ENCODE results near the gene CEP44. TPM values are rescaled to one million over a fixed set of nuclear protein-coding genes. Genes with fewer than 3 reads are reported as not detected.

Gene CEP44
- total RNA-seq, 6 experiments from 2014 or later: 7.6 to 8.8 (median 8.2) TPM

- DNase-seq: peak; percentile 1
- Mint-ChIP-seq H3K4me3 (no peak overlapping the region), H3K27me3 (ENCODE audit: insufficient read depth) (no peaks in the 10 kb centered on the region; the same call in none of the 2 replicates), H3K4me1 (ENCODE audit: low read depth) (peaks cover 10% of the 10 kb centered on the region), H3K36me3 (ENCODE audit: low read depth) (no peaks in the 10 kb centered on the region), H3K27ac (no peak overlapping the region), H3K9me3 (no peaks in the 10 kb centered on the region)
- no peak for TF ChIP-seq CTCF (IDR thresholded peaks at IDR 0.05)
Observed at GRCh38 chr4:174324725-174325124, 41.0 kb downstream of the CEP44 start.

- H3K36me3 Mint-ChIP-seq (ENCODE audit: low read depth): no peaks in the 10 kb centered on the region
- no peak for DNase-seq
- no peak overlapping the region for H3K4me3 Mint-ChIP-seq
- H3K4me1 Mint-ChIP-seq (ENCODE audit: low read depth): no peaks in the 10 kb centered on the region; the same call in 1 of the 2 replicates
- no peak overlapping the region for H3K27ac Mint-ChIP-seq
- no peaks in the 10 kb centered on the region; the same call in none of the 2 replicates for H3K27me3 Mint-ChIP-seq (ENCODE audit: insufficient read depth)
- no peak for TF ChIP-seq CTCF (IDR thresholded peaks at IDR 0.05)
- H3K9me3 Mint-ChIP-seq: no peaks in the 10 kb centered on the region
Observed at GRCh38 chr4:174332741-174333493, 49.2 kb downstream of the CEP44 start.

- no peak for TF ChIP-seq CTCF (IDR thresholded peaks at IDR 0.05)
- Mint-ChIP-seq H3K36me3 (ENCODE audit: low read depth) (peaks cover 7% of the 10 kb centered on the region; the same call in 1 of the 2 replicates), H3K27me3 (ENCODE audit: insufficient read depth) (no peaks in the 10 kb centered on the region; the same call in 1 of the 2 replicates), H3K9me3 (no peaks in the 10 kb centered on the region; the same call in 1 of the 2 replicates), H3K27ac (no peak overlapping the region), H3K4me1 (ENCODE audit: low read depth) (no peaks in the 10 kb centered on the region; the same call in 1 of the 2 replicates), H3K4me3 (no peak overlapping the region)
- no peak for DNase-seq
Observed at GRCh38 chr4:174334628-174335027, 50.9 kb downstream of the CEP44 start.

- peaks cover 14% of the 10 kb centered on the region for H3K4me1 Mint-ChIP-seq (ENCODE audit: low read depth)
- H3K27ac Mint-ChIP-seq: no peak overlapping the region
- peaks cover 2% of the 10 kb centered on the region for H3K27me3 Mint-ChIP-seq (ENCODE audit: insufficient read depth)
- no peak for TF ChIP-seq CTCF (IDR thresholded peaks at IDR 0.05)
- H3K36me3 Mint-ChIP-seq (ENCODE audit: low read depth): peaks cover 7% of the 10 kb centered on the region; the same call in 1 of the 2 replicates
- DNase-seq: peak; percentile 32
- no peak overlapping the region; the same call in 1 of the 2 replicates for H3K4me3 Mint-ChIP-seq
- H3K9me3 Mint-ChIP-seq: no peaks in the 10 kb centered on the region; the same call in 1 of the 2 replicates
Observed at GRCh38 chr4:174340714-174341113, 57.0 kb downstream of the CEP44 start.

- no peak overlapping the region for H3K4me3 Mint-ChIP-seq
- H3K9me3 Mint-ChIP-seq: no peaks in the 10 kb centered on the region
- no peak for TF ChIP-seq CTCF (IDR thresholded peaks at IDR 0.05)
- DNase-seq: no peak
- no peak overlapping the region for H3K27ac Mint-ChIP-seq
- H3K36me3 Mint-ChIP-seq (ENCODE audit: low read depth): no peaks in the 10 kb centered on the region
- H3K27me3 Mint-ChIP-seq (ENCODE audit: insufficient read depth): peaks cover 6% of the 10 kb centered on the region
- no peaks in the 10 kb centered on the region for H3K4me1 Mint-ChIP-seq (ENCODE audit: low read depth)
Observed at GRCh38 chr4:174349156-174349555, 65.4 kb downstream of the CEP44 start.
